HFF-Myc (cell line): Measurements from ENCODE around the gene TMEM145.
"Not testable (repeated sequence)": the region's sequence is repeated elsewhere in the genome, so short reads cannot be mapped to it uniquely, and the experiment has no call there.

Experiments used
- DNase-seq: peaks from one replicate; pipeline ENCODE4 v3.0.0-alpha.2; 2011; ENCODE audit warnings: low read depth; ENCODE audit errors: extremely low read depth
- H3K4me3 ChIP-seq: replicated peaks from 2 replicates; pipeline ENCODE4 v1.5.1; 2011; ENCODE audit warnings: low read depth, mild to moderate bottlenecking, control low read depth, low read length
- CTCF ChIP-seq: IDR thresholded peaks from 2 replicates; pipeline ENCODE4 v1.5.1; 2012; ENCODE audit warnings: mild to moderate bottlenecking, low read depth, low read length, control low read depth; ENCODE audit errors: missing control alignments

TMEM145 gene

GRCh38 chr19:42327381-42327780 lies 14.3 kb downstream of the TMEM145 start:
- no peak overlapping the region for H3K4me3 ChIP-seq
- no peak for DNase-seq
- TF ChIP-seq CTCF = no peak

- TF ChIP-seq CTCF = no peak
- DNase-seq = no peak
- no peak overlapping the region for H3K4me3 ChIP-seq
These were observed 15.0 kb downstream of the TMEM145 start for GRCh38 chr19:42328106-42328505.

GRCh38 chr19:42328854-42329253 lies 15.7 kb downstream of the TMEM145 start:
- DNase-seq = no peak
- no peak overlapping the region for H3K4me3 ChIP-seq
- TF ChIP-seq CTCF = no peak

GRCh38 chr19:42330241-42330711 lies 17.2 kb downstream of the TMEM145 start:
- H3K4me3 ChIP-seq = no peak overlapping the region
- DNase-seq = no peak
- TF ChIP-seq CTCF = no peak

- not testable (repeated sequence) for H3K4me3 ChIP-seq, DNase-seq
These were observed 18.2 kb downstream of the TMEM145 start for GRCh38 chr19:42331333-42331732.

GRCh38 chr19:42332059-42332458 lies 18.9 kb downstream of the TMEM145 start:
- no peak overlapping the region for H3K4me3 ChIP-seq
- DNase-seq = no peak
- TF ChIP-seq CTCF = no peak

GRCh38 chr19:42333018-42333417 lies 19.9 kb downstream of the TMEM145 start:
- no peak overlapping the region for H3K4me3 ChIP-seq
- TF ChIP-seq CTCF = no peak
- DNase-seq = no peak
